A673 (cell line): Measurements from ENCODE around the gene CCDC149. TPM values are rescaled to one million over a fixed set of nuclear protein-coding genes. Genes with fewer than 3 reads are reported as not detected.

Experiments
- BruUV-seq: library from RNA; stranded (reverse); fragments of 400-500 nt; replicated peaks from 2 replicates; lab custom pipeline; 2021; lab: Mats Ljungman, UMichigan
- CTCF ChIA-PET: fragments of 300-600 bp; sonication (Branson Sonifier 250); formaldehyde crosslinking; loops from one replicate; lab custom pipeline; 2022; ENCODE audit warnings: antibody characterized with exemption; lab: Charles Lee
- POLR2A ChIA-PET: fragments of 300-600 bp; sonication (Branson Sonifier 250); formaldehyde crosslinking; loops from one replicate; lab custom pipeline; 2022; ENCODE audit warnings: antibody characterized with exemption; ENCODE audit not compliant: low non-redundant PET; lab: Charles Lee
- DNase-seq: peaks from one replicate; pipeline ENCODE4 v3.0.0-alpha.2; 2015; ENCODE audit warnings: low spot score
- H3K27ac ChIP-seq: fragments of 200-600 bp; sonication (generic); 2 replicates; pipeline ENCODE4 v1.5.1; 2016; ENCODE audit warnings: mixed run types, low read depth, mild to moderate bottlenecking, mixed read lengths, antibody characterized with exemption, low read length; ENCODE audit not compliant: poor library complexity, severe bottlenecking
- H3K27me3 ChIP-seq: fragments of 200-600 bp; sonication (generic); replicated peaks from 2 replicates; pipeline ENCODE4 v1.6.1; 2017; ENCODE audit warnings: mixed run types, low read depth, mild to moderate bottlenecking, mixed read lengths, antibody characterized with exemption, low read length; ENCODE audit not compliant: insufficient read depth, poor library complexity
- H3K36me3 ChIP-seq: fragments of 200-600 bp; sonication (generic); 2 replicates; pipeline ENCODE4 v1.6.1; 2016; ENCODE audit warnings: mixed run types, mild to moderate bottlenecking, mixed read lengths, antibody characterized with exemption, low read length; ENCODE audit not compliant: insufficient read depth, poor library complexity, severe bottlenecking
- H3K4me1 ChIP-seq: fragments of 200-600 bp; sonication (generic); 2 replicates; pipeline ENCODE4 v1.6.1; 2017; ENCODE audit warnings: mixed run types, mild to moderate bottlenecking, mixed read lengths, antibody characterized with exemption, low read length; ENCODE audit not compliant: insufficient read depth, poor library complexity, severe bottlenecking
- H3K4me3 ChIP-seq: fragments of 200-600 bp; sonication (generic); 2 replicates; pipeline ENCODE4 v1.5.1; 2016; ENCODE audit warnings: low read depth, mixed run types, mild to moderate bottlenecking, mixed read lengths, low read length; ENCODE audit not compliant: poor library complexity, severe bottlenecking
- H3K9me3 ChIP-seq: fragments of 200-600 bp; sonication (generic); 2 replicates; pipeline ENCODE4 v1.6.1; 2016; ENCODE audit warnings: mixed run types, low read depth, mild to moderate bottlenecking, mixed read lengths, antibody characterized with exemption, low read length; ENCODE audit not compliant: poor library complexity, severe bottlenecking
- CTCF ChIP-seq: fragments of 300-800, 200-600 bp; sonication (generic); conservative IDR thresholded peaks from 2 replicates; pipeline ENCODE4 v1.5.1; 2017; ENCODE audit warnings: low read depth, mild to moderate bottlenecking, antibody characterized with exemption, low read length, moderate library complexity, mixed read lengths
- EZH2 ChIP-seq: fragments of 200-600 bp; sonication (generic); IDR thresholded peaks from 2 replicates; pipeline ENCODE4 v1.6.1; 2017; ENCODE audit warnings: borderline replicate concordance, low read depth, mild to moderate bottlenecking, mixed read lengths, antibody characterized with exemption, low read length; ENCODE audit not compliant: poor library complexity, severe bottlenecking
- intact Hi-C: fragments of 100-400 bp; cut with micrococcal nuclease; formaldehyde crosslinking; loops from one replicate; pipeline ENCODE4 v1.10.0; 2022; ENCODE audit not compliant: unreplicated experiment
- total RNA-seq: library from RNA; stranded (reverse); gene quantifications from 2 replicates; pipeline ENCODE4 v1.2.3, GENCODE V29; 2021

The CCDC149 gene
- total RNA-seq, 1 experiment from 2014 or later: 2.8 TPM

DNA sequence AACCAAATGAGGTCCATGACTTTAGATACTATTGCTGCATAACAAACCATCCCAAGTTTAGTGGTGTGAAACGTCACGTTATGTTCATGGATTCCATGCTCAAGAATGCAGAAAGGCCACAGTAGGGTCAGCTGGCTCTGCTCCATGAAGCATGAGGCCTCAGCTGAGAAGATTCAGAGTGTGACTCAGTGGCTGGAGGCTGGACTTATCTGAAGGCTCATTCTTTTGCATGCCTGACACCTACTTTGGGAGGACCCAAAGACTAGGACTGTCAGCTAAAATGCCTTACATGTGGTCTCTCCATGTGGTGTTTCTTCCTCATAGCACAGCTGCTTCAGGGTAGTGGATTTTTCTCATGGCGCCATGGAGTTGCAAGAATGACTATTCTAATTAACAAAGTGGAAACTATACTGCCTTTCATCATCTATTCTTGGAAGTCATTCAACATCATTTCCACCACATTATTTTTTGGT, 11.5 kb upstream of the CCDC149 start:
- CTCF ChIA-PET: no interaction called here
- POLR2A ChIA-PET: no interaction called here
- no peak for DNase-seq
- no TSS peak for BruUV-seq
- intact Hi-C loops: no loop called here
- no peaks in the 10 kb centered on the region for H3K9me3 ChIP-seq
- H3K27me3 ChIP-seq: peaks cover 5% of the 10 kb centered on the region
- no peaks in the 10 kb centered on the region for H3K36me3 ChIP-seq
- no peak overlapping the region for H3K27ac ChIP-seq
- H3K4me3 ChIP-seq: no peak overlapping the region
- no peak for TF ChIP-seq CTCF
- TF ChIP-seq EZH2: no peak
- H3K4me1 ChIP-seq: no peaks in the 10 kb centered on the region

GRCh38 chr4:24923550-24923949, 10.7 kb upstream of the CCDC149 start:
- no peaks in the 10 kb centered on the region for H3K36me3 ChIP-seq
- ChIA-PET CTCF (interaction anchor here (0.6 kb wide), 1 partner anchor 236 kb away, joined by 3 read pairs; no protein-coding TSS in a partner anchor), POLR2A (no interaction called here)
- BruUV-seq: no TSS peak
- H3K27ac ChIP-seq: no peak overlapping the region
- H3K9me3 ChIP-seq: no peaks in the 10 kb centered on the region
- no peak for DNase-seq
- H3K27me3 ChIP-seq: no peaks in the 10 kb centered on the region
- intact Hi-C loops: no loop called here
- no peaks in the 10 kb centered on the region for H3K4me1 ChIP-seq
- H3K4me3 ChIP-seq: no peak overlapping the region
- TF ChIP-seq CTCF: no peak
- no peak for TF ChIP-seq EZH2

- Histone ChIP-seq H3K36me3 (no peaks in the 10 kb centered on the region), H3K9me3 (no peaks in the 10 kb centered on the region), H3K4me3 (no peak overlapping the region), H3K27ac (no peak overlapping the region), H3K27me3 (no peaks in the 10 kb centered on the region), H3K4me1 (no peaks in the 10 kb centered on the region)
- no peak for TF ChIP-seq CTCF
- TF ChIP-seq EZH2: no peak
- ChIA-PET CTCF (no interaction called here), POLR2A (no interaction called here)
- BruUV-seq: no TSS peak
- intact Hi-C loops: no loop called here
- no peak for DNase-seq
Measured at GRCh38 chr4:24923002-24923401, 10.2 kb upstream of the CCDC149 start.
